ENCODE data around the gene LOXL1.
"Not testable (repeated sequence)": the region's sequence is repeated elsewhere in the genome, so short reads cannot be mapped to it uniquely, and the experiment has no call there.

The LOXL1 gene

DNA sequence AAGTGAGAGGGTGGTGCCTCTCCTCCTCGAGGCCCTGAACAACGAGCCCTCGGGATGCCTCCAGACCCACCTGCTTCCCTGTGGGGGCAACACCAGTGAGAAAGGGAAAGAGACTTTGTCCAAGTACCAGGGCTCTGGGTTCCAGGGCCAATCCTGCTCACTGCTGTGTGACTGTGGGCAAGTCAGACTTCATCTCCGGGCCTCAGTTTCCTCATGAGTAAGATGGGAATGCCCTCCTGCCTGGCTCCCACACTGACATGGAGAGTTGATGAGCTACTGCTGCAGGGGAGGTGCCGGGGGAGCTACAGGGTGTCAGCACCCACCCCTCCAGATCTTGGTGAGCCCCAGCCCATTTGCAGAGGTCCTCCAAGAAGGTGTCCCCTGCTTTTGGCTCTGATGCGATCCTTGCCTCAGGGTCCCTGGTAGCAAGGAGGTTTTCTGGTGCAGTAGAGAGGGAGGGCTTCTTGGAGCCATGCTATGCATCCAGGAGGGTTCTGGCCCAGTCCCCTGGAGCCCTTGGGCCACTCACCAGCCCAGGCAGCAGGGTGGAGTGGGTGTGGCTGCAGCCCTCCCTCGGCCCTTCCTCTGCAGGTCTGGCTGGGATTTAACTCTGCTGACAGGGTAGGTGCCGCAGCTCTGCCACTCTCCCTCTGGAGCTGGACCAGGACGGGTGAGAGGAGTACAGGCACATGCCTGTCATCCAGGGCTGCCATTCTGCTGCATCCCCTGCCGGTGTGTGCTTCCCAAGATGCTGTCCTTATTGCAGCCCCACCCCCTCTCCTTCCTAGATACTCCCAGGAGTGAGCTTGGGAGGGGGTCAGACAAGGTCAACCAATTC is 26.9 kb downstream of the LOXL1 start:
- DNase-seq (ENCODE audit: low read depth in 2 of 2): no peak

DNA sequence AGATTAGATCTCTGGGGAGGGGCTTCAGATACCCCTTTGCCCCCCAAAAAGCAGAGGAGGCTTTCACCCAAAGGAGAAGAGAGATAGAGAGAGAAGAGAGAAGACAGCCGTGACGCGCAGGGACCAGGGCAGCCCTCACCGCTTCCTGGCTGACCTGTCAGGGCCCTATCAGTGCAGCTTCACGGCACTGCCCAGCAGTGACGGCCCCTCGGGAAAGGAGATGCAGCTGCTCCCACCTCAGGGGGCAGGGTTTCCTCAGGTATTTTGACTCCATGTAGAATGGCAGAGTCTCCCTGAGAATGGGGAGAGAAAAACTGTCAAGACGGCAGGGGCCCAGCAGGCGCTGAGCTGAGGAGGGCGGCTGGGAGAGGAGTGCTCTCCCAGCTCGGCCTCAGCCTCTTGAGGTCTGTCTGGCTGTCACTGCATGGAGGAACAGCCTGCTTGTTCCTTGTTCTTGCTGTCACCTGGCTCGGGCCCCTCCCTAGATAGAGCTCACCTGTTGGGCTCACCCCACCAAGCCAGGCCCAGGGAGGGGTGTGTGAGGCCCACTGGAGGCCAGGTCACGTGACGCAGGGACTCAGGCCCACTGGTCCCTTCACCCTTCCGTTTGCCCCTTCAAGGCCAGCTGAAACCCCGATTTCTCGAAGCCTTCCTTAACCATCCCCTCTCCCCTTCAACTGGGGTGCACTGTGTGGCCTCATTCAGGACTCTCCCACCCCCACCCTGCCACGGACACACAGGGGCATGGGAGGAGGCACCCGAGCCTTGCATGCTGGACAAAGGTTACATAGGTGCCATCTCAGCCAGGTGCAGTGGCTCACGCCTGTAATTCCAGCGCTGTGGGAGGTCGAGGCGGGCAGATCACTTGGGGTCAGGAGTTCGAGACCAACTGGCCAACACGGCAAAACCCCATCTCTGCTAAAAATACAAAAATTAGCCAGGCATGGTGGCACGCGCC is 28.2 kb downstream of the LOXL1 start:
- no peak for DNase-seq (ENCODE audit: low read depth in 2 of 2)

DNA sequence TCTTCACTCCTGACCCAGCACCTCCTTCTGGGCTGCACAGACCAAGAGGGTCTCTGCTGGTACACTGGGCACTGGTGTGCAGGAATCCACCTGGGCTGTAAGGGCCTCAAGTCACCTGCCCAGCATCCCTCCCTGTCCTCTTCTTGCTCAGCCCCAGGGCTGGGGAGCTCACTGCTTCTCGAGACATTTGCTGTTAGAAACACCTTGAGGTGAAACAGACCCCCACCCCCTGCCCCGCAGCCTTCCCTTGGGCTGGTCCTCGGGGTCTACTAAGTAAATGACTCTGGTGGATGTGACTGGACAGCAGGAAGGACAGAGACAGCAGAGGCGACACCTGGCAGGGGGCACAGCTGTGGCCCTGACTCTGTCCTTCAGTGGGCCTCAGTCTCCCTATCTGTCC is 29.1 kb downstream of the LOXL1 start:
- DNase-seq (ENCODE audit: low read depth in 2 of 2): no peak

DNA sequence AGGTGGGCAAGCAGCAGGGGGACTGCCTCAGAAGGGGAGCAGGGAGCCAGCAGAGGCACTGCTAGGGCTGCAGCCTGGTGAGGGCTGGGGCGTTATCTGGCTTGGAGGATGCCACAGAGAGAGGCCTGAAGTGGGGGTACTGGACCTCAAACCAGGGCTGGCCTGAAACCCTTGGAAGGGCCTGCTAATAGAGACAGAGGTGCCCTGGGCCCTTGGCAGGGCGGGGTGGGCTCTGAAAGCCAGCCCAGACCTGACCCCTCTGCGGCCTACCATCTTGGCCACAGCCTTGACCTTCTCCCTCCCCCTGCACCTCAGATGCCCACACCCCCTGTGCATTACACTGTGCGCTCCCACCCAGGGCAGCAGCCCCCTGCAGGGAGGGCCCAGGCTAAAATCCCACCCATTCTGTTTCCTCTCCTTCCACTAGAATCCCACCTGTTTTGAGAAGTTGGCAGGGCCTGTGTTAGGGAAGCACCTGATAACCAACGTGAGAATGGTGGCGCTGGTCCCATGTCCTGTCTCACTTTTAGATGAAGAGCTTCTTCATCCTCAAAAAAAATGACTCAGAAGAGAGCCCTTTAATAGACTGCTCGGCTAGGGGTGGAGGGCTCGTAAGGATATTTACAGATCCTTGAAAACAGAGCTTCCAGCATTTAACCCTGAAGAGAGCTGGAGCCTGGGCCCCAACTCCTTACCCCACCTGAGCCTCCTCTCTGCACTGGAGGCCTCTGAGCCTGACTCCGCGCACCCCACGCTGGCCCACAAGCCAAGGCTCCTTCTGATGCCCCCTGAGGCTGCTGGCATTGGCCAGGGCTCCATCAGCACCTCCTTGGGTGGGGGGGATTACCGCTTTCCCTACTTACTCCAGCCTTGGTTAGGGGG is 29.8 kb downstream of the LOXL1 start:
- no peak for DNase-seq (ENCODE audit: low read depth in 2 of 2)

DNA sequence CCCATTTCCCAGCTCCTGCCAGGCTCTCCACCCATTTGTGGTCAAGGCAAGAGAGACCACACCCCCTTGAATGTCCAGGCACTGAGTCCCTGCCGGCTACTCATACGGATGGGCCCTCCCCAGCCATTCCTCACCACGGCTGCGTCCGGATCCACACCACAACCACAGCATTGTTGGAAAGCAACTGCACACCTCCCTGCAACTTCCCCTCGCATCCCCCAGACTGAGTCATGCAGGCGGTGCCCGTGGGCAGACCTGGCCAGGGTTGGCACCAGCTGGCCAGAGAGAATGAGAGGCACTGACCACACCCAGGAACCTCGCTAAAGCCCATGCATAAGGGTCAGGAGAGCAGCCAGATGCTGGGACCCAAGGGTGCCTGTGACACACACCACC is 30.5 kb downstream of the LOXL1 start:
- DNase-seq (ENCODE audit: low read depth in 2 of 2): no peak

DNA sequence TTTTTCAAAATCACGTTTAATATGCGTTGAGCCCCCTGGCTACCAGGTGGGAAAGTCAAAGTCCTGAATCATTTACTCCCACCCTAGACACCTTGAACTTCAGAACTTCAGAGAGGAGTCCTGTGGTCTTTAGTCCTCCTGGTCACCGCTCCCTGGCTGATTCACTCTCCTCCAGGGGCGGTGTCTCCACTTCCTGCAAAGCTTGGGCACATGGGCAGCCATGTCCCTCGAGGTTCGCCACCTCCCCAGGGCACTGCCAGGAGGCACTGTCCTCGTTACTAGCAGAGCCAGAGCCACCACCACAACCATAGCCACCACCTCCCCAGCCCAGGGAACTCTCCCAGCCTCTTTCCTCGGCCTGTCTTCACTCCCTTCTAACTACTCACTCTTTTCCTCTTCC is 31.0 kb downstream of the LOXL1 start:
- no peak for DNase-seq (ENCODE audit: low read depth in 2 of 2)

DNA sequence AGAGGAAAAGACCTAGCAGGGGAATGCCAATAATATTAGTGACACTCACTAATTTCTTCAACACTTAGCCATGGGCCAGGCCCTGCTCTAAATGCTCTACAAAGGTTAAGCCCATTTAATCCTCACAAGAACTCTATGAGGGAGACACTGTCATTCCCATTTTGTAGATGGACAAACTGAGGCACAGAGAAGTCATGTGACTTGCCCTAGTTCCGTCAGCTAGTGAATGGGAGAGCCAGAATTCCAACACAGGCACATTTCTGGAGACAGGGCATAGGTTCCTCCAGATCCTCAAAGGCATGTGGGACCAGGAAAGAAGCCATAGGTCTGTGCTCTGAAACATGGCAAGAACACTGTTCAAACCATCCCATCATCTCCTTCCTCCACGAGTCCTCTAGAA is 31.5 kb downstream of the LOXL1 start:
- DNase-seq (ENCODE audit: low read depth in 2 of 2): no peak

DNA sequence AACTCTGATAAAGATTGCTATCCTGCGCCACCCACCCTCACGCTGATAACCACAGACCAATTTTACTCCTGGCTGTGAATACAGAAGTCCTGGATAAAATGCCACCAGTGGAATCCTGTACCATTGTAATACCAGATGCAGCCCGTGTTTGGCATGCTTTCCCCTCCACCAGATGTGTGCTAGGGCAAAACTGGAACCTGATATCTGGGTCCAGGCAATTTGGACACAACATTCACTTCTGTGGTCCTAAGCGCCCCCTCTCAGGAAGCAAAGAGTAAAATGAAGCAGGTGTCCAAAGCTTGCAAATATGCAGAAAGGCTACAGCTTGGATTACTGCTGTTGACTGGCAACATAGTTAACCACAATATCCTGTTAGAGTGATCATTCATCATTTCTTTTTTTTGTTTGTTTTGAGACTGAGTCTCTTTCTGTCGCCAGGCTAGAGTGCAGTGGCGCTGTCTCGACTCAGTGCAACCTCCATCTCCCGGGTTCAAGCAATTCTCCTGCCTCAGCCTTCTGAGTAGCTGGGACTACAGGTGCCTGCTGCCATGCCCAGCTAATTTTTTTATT is 32.8 kb downstream of the LOXL1 start:
- no peak for DNase-seq (ENCODE audit: low read depth in 2 of 2)

DNA sequence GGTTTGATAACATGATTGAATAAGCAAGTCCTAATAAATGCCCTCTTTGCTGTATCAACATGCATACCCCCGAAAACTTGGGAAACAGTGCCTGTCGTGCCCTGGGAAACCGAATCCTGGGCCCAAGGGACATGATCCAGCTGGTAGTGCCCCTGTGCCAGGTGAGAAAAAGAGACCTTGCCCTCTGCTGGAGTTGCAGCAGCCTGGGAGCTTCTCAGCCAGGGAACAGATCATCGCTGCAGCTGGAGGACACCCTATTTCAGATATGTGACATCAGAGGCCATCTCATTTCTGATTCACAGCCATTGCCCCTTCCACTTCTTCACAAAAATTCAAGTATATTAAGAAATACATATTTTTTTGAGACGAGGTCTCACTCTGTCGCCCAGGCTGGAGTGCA is 33.5 kb downstream of the LOXL1 start:
- no peak for DNase-seq (ENCODE audit: low read depth in 2 of 2)

DNA sequence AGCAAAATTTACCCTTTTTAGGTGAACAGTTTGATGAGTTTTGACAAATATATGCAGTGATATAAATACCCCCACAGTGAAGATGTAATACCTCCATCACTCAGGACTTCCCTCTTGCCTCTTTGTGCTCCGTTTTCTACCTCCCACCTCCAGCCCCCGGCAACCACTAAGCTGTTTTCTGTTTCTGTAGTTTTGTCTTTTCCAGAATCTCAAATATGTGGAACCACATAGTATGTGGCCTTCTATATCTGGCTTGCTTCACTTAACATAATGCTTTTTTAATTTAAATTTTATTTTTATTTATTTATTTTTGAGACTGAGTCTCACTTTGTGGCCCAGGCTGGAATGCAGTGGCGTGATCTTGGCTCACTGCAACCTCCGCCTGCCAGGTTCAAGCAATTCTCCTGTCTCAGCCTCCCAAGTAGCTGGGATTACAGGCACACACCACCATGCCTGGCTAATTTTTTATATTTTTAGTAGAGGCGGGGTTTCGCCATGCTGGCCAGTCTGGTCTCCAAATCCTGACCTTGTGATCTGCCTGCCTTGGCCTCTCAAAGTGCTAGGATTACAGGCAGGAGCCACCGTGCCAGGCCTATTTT is 34.3 kb downstream of the LOXL1 start:
- DNase-seq (ENCODE audit: low read depth in 2 of 2): not testable (repeated sequence)

DNA sequence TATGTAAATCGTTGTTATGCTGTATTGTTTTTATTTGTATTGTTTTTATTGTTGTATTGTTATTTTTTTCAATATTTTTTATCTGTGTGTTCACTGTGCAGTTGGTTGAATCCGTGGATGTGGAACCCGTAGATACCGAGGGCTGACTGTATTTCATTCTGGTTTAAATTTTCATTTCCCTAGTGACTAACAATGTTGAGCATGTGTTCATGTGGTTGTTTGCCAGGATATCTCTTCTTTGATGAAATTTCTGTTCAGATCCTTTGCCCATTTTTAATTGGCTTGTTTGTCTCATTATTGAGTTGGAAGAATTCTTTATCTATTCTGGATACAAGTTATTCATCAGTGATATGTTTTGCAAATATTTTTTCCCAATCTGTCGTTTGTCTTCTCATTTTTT is 36.2 kb downstream of the LOXL1 start:
- no peak for DNase-seq (ENCODE audit: low read depth in 2 of 2)

DNA sequence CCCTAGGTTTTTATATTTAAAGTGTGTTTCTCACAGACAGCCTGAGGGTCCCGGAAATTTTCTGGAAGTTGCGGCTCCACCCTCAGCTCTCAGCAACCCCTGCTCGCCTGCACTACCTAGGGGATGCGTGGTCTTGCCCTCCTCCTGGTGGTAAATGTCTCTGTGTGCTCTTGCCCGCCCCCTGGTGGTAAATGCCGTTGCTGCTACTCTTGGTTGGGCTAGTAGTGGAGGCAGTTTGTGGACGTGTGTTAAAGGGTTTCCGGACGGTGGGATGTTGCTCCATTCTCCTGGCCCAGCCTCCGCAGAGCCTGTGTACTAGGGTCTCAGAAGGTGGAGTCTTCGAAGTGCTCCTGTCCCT is 38.5 kb downstream of the LOXL1 start:
- DNase-seq (ENCODE audit: low read depth in 2 of 2): peak; percentile 61 to 86

DNA sequence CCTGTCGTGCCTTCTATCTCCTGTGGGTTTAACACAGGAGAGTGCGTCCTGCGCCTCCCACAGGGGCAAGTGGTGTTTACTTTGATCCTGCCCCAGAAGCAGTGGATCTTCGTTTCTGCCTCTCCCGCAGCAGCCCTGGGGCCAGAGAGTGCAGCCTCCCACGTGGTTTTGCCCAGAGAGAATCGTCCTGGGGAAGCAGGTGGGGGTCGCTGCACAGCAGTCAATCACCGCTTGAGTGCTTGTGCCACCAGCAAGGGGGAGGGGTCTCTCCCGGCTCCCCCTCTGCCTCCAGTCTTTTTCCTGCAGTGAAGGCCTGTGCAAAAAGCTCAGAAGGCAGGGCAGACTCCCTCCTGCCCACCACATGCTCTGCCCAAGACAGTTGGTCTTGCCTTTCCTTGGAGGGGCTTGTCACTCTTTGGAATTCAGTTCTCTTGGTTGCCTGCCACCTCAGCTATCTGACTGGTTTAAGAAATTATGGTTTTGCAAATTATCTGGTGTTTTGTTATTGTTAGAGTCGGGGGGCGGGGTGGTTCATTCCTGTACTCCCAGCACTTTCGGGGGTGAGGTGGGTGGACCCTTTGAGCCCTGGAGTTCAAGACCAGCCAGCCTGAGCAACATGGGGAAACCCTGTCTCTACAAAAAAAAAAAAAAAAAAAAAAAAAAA is 39.0 kb downstream of the LOXL1 start:
- peak; percentile 23 to 54 for DNase-seq (ENCODE audit: low read depth in 2 of 2)

DNA sequence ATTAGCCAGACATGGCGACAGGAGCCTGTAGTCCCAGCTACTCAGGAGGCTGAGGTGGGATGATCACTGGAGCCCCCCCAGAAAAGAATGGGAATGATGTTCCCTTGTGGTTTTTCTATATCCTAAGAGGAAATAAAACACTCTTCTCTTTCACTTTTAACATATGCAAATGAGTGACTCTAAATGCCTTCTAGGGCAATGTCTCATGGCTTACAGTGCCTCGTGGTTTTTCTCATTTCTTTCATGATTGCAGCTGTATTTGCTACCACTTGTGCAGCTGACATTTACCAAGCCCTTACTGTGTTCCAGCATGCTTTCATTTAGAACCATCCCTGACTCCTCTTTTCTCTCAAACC is 39.5 kb downstream of the LOXL1 start:
- no peak for DNase-seq (ENCODE audit: low read depth in 2 of 2)

DNA sequence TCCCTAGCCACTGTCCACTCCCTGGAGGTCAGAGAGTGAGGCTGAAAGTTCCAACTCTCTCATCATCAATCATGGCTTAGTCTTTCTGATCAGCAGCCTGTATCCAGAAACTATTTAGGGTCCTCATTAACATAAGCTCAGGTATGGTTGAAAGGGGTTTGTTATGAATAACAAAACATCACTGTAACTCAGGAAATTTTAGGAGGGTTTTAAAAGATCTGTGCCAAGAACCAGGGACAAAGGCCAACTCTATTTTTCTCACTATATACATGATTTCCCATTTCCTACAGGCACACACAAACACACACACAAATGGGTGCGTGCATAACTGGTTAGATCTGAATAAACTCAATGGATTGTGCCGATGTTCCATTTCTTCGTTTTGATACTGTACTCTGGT is 42.2 kb downstream of the LOXL1 start:
- no peak for DNase-seq (ENCODE audit: low read depth in 2 of 2)

DNA sequence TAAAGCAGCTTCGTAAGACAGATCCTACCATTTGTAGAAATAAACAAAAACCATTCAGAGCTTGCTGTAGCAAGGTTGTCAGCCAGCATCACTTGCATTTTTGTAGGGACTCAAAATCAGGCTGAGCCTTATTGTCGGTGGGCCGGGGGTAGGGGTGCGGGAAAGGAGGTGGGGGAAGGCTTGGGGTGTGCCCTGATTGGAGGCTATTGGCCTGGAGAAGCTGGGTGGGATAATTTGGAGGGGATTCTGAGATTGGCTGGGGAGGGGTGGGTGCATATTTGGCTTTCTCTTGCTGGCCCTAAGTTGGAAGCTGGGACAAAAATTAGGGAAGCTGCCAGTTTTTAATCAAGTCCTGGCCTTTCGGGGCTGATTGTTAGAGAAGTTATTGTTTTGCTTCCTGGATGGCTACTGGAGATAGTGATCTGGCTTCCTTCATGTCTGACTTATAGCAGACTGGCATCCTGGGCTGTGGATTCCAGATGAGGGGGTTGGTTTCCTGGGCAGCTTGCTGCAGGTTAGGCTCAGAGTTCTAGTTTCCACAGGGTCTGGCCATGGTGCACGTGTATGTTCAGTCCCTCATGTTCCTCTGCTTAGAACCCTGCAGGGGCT is 43.0 kb downstream of the LOXL1 start:
- no peak for DNase-seq (ENCODE audit: low read depth in 2 of 2)

DNA sequence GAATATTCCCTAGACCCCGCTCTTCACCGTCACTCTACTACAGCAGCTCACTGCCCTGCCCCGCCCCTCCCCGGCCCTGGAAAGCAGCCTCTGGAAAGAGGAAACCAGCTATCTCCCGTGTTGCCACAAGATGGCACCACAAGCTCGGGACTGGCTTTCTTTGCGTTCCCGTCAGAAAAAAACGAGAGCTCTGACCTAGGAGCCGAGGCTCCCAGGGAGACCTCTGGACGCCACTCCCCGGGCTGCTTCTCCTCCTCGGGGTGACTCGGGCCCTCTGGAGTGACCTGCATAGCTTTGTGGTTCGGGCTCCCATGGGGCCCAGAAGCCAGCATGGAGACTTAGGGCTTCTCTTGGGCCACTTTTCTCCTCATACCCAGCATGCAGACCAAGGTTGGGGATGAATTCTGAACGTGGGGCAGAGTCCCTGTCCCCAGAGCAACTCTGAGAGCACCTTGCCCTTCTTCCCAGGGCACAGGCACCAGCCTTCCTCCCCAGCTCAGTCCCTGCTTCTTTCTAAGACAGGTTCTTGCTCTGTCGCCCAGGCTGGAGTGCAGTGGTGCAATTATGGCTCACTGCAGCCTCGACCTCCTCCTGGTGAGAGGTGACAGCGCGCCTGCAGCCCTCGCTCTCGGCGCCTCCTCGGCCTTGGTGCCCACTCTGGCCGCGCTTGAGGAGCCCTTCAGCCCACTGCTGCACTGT is 46.9 kb downstream of the LOXL1 start:
- DNase-seq (ENCODE audit: low read depth in 2 of 2): peak; percentile 62 to 84

DNA sequence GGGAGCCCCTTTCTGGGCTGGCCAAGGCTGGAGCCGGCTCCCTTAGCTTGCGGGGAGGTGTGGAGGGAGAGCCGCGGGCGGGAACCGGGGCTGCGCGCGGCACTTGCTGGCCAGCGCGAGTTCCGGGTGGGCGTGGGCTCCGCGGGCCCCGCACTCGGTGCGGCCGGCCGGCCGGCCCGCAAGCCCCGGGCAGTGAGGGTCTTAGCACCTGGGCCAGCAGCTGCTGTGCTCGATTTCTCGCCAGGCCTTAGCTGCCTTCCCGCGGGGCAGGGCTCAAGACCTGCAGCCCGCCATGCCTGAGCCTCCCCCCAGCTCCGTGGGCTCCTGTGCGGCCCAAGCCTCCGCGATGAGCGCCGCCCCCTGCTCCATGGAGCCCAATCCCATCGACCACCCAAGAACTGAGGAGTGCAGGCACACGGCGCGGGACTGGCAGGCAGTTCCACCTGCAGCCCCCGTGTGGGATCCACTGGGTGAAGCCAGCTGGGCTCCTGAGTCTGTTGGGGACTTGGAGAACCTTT is 47.5 kb downstream of the LOXL1 start:
- DNase-seq (ENCODE audit: low read depth in 2 of 2): not testable (repeated sequence)

DNA sequence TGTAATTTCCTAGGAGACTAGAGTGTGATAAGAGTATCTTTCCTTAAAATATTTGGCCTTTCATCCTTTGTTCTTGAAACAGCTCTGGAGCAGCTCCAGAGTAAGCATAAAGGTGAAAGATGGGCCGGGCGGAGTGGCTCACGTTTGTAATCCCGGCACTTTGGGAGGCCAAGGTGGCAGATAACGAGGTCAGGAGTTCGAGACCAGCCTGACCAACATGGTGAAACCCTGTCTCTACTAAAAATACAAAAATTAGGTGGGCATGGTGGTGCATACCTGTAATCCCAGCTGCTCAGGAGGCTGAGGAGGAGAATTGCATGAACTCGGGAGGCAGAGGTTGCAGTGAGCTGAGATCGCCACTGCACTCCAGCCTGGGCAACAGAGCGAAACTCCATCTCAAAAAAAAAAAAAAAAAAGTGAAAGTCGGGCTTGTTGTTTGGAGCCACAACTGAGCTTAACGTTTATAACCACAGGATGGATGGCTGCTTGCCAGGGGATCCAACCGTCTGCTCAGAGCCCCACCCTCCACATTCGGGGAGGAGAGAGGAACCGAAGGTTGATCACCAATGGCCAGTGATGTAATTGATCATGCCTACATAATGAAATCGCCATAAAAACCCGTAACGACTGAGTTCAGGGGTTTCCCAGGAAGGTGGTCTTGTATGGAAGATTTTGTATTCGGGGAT is 49.3 kb downstream of the LOXL1 start:
- DNase-seq (ENCODE audit: low read depth in 2 of 2): not testable (repeated sequence)
